NCI-H128 (cell line): ENCODE data around the gene ACAP3.
A peak's percentile ranks its signal among the peaks of the same experiment; 100 is the strongest.
"Not testable (repeated sequence)": the region's sequence is repeated elsewhere in the genome, so short reads cannot be mapped to it uniquely, and the experiment has no call there.

Source experiments
- DNase-seq: peaks from one replicate; lab custom pipeline; 2025; ENCODE audit not compliant: unreplicated experiment; lab: John Stamatoyannopoulos, UW

Gene ACAP3

DNA sequence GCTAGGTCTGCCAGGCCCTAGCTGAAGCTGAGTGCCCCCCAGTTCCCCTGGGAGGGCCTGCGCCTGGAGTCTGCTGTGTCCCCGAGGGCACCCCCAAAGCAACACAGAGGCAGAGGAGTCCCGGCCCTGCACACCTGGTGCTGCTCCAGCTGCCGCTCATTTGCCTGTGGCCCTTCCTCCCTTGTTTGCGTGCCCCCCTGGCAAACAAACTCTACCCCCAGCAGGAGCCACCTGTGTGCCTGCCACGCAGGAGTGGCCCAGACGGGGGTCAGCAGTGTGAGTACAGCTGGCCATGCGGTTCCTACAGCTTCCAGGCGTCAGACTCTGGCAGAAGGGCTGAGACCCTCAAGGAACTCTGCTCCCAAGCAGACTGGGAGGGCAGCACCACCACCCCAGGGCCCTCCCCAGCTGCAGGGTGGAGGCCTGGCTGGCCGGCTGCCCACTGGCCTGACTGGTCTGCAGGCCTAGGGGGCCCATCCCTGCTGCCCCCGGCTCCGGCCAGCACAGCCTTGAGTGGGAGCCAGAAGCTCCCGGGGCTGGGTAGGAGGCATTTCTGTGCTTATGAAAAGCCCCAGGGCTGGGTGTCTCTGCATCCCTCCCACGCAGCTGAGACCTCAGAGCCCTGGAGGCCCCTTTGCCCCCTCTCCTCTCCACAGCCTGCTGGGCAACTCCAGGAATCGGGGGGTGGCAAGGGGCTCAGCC is 22.8 kb upstream of the ACAP3 start:
- DNase-seq = no peak

DNA sequence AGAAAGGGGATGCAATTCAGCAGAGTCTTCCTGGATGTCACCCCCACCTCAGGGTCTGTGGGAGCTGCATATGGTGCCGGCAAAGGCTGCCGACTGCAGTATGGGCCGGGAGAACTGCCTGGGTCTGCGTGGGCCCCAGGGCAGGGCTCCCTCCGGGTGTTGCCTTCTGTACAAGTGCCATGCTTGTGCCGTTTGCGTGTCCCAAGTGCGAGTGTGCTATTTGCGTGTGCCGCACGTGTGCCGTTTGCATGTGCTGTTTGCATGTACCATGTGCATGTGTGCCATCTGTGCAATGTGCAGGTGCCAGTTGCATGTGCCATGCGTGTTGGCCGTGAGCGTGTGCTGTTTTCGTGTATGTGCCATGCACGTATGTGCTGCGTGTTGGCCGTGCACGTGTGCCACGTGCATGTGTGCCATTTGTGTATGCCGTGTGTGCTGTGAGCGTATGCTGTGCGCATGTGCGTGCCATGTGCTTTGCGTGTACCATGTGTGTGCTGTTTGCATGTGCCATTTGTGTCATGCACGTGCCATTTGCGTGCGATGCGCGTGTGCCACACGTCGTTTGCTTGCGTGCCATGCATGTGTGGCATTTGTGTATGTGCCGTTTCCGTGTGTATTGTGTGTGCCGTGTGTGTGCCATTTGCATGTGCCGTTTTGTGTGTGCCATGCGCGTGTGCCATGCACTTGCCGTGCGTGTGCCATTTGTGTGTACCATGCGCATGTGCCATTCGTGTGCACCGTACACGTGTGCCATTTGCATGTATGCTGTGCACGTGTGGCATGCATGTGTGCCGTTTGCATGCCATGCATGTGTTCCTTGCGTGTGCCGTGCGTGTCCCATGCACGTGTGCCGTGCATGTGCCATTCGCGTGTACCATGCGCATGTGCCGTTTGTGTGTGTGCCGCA is 21.8 kb upstream of the ACAP3 start:
- no peak for DNase-seq

- DNase-seq = no peak
Measured at GRCh38 chr1:1328254-1328653, 20.5 kb upstream of the ACAP3 start.

DNA sequence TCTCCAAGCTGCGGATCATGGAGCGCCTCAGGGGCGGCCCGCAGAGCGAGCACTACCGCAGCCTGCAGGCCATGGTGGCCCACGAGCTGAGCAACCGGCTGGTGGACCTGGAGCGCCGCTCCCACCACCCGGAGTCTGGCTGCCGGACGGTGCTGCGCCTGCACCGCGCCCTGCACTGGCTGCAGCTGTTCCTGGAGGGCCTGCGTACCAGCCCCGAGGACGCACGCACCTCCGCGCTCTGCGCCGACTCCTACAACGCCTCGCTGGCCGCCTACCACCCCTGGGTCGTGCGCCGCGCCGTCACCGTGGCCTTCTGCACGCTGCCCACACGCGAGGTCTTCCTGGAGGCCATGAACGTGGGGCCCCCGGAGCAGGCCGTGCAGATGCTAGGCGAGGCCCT is 19.6 kb upstream of the ACAP3 start:
- DNase-seq = no peak

- no peak for DNase-seq
Measured at GRCh38 chr1:1326075-1326605, 18.4 kb upstream of the ACAP3 start.

- DNase-seq = no peak
Measured at GRCh38 chr1:1325288-1326074, 17.8 kb upstream of the ACAP3 start.

DNA sequence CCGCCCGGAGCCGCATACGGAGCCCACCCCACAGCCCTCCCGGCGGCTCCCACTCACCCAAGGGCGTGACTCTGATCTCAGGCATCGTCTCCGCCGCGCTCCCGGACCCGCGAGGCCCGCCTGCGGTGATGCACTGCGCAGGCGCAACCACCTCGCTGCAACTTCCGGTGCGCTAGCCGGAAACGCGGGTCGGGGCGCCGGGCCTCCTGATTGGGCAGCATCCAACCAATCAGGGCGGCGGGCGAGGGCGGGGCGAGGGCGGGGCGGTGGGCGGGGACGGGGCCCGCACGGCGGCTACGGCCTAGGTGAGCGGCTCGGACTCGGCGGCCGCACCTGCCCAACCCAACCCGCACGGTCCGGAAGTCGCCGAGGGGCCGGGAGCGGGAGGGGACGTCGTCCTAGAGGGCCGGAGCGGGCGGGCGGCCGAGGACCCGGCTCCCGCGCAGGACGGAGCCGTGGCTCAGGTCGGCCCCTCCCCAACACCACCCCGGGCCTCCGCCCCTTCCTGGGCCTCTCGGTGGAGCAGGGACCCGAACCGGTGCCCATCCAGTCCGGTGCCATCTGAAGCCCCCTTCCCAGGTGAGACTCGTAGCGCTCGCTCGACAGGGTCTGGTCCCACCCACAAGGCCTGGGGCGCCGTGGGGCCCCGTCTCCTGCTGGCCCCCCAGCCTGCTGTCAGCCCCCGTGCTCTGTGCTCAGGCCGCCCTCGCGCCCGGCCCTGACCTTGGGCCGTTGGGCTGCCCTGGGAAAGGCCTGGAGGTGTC is 17.0 kb upstream of the ACAP3 start, which contains the start of the genes CPTP and INTS11:
Gene CPTP, plus strand, starts transcription at position 279 of the 764 bp plus-strand sequence. CDS start 2,109 bp downstream, outside the sequence.
Gene INTS11, minus strand, starts transcription at position 137 of the 764 bp plus-strand sequence. Its CDS starts 52 bp downstream, at position 85.
- peak; percentile 80 for DNase-seq

- no peak for DNase-seq
Measured at GRCh38 chr1:1324084-1324523, 16.4 kb upstream of the ACAP3 start.

DNA sequence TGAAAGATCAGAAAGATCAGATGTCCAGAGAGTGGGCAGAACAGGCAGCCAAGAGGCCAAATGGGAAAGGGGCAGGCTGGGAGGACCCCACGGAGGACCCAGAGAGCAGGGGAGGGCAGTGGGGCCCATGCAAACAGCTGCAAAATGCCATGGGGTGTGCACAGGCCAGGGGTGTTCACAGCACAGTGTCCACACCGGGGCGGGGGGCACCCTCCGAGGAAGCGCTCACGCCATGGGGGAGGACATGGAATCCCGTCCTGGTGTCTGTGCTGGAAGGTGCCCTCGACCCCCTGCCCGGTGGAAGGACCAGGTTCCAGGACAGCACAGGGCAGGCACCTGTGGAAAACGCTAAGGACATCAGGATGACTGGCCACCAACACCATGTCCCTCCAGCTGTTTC is 15.2 kb upstream of the ACAP3 start:
- DNase-seq = no peak

GRCh38 chr1:1322418-1322817 is 14.7 kb upstream of the ACAP3 start:
- no peak for DNase-seq

GRCh38 chr1:1321477-1321876 is 13.7 kb upstream of the ACAP3 start:
- DNase-seq = no peak

- no peak for DNase-seq
Measured at GRCh38 chr1:1320666-1321448, 13.1 kb upstream of the ACAP3 start.

DNA sequence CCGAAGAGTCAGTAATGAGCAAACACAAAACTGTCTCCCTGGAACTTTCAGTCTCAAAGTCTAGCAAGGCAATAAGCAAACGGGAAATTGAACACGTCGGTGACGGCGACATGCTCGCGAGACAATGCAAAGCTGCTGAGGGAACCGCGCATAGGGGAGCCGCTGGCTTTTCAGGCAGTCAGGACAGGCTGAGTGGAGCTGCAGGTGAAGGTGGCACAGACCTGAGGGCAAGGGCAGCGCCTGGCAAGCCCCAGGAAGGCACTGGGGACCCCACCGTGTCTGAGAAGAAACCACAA is 11.9 kb upstream of the ACAP3 start:
- DNase-seq = no peak

- DNase-seq = no peak
Measured at GRCh38 chr1:1318777-1319645, 11.3 kb upstream of the ACAP3 start.

DNA sequence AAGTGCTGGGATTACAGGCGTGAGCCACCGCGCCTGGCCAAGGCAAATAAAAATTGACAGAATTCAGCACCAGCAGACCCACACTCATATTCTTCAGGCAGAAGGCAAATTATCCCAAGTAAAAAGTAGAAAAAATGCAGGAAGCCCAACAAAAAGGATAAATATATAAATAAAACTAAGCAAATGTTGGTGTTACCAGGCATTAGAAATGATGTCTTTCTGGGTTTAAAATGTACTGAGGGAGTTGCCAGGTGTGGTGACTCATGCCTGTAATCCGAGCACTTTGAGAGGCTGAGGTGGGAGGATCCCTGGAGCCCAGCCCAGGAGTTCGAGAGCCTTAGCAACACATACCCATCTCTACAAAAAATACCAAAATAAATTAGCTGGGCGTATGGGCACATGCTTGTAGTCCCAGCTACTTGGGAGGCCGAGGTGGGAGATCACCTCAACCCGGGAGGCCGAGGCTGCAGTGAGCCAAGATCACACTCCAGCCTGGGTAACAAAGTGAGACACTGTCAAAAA is 10.5 kb upstream of the ACAP3 start:
- DNase-seq = peak; percentile 36

- DNase-seq = no peak
Measured at GRCh38 chr1:1317420-1317819, 9.7 kb upstream of the ACAP3 start.

DNA sequence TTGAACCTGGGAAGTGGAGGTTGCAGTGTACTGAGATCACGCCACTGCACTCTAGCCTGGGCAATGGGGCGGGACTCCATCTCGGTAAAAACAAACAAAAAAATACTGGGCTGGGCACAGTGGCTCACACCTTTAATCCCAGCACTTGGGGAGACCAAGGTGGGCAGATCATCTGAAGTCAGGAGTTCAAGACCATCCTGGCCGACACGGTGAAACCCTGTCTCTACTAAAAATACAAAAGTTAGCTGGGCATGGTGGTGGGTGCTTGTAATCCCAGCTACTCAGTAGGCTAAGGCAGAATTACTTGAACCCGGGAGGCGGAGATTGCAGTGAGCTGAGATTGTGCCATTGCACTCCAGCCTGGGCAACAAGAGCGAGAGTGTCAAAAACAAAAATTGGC is 8.5 kb upstream of the ACAP3 start:
- DNase-seq = not testable (repeated sequence)

GRCh38 chr1:1315435-1315954 is 7.8 kb upstream of the ACAP3 start:
- DNase-seq = no peak
